HCT116 (cell line): ENCODE measurements around the gene CNTNAP3B.
"Not testable (repeated sequence)": the region's sequence is repeated elsewhere in the genome, so short reads cannot be mapped to it uniquely, and the experiment has no call there.

Experiments
- EZH2 ChIP-seq: fragments of 200-600 bp; sonication (generic); IDR thresholded peaks from 2 replicates; pipeline ENCODE4 v1.6.1; 2017; ENCODE audit warnings: antibody characterized with exemption, mixed run types
- EZH2phosphoT487 ChIP-seq: fragments of 200-600 bp; IDR thresholded peaks from 2 replicates; pipeline ENCODE4 v1.6.1; 2018; ENCODE audit warnings: antibody characterized with exemption, borderline replicate concordance
- POLR2AphosphoS5 ChIP-seq: IDR thresholded peaks from 2 replicates; pipeline ENCODE4 v1.6.1; 2011; ENCODE audit warnings: mild to moderate bottlenecking, low read depth, low read length, moderate library complexity
- RAD21 ChIP-seq: IDR thresholded peaks from 2 replicates; pipeline ENCODE4 v1.6.1; 2012; ENCODE audit warnings: low read depth, mild to moderate bottlenecking
- TF ChIP-seq, protein P1 (sequence below), 3 experiments: fragments of 200-600 bp in 1 of 3; sonication (generic) in 1 of 3; IDR thresholded peaks in 2 of 3; conservative IDR thresholded peaks in 1 of 3; 2 replicates each; pipeline ENCODE4 v1.5.1; 2012 to 2017; ENCODE audit warnings: low read depth in 2 of 3, low read length in 2 of 3, antibody characterized with exemption in 1 of 3, borderline replicate concordance in 1 of 3, control low read depth in 1 of 3, mild to moderate bottlenecking in 1 of 3, mixed read lengths in 1 of 3, mixed run types in 1 of 3, moderate library complexity in 1 of 3; ENCODE audit not compliant: insufficient read depth in 1 of 3

DNA sequence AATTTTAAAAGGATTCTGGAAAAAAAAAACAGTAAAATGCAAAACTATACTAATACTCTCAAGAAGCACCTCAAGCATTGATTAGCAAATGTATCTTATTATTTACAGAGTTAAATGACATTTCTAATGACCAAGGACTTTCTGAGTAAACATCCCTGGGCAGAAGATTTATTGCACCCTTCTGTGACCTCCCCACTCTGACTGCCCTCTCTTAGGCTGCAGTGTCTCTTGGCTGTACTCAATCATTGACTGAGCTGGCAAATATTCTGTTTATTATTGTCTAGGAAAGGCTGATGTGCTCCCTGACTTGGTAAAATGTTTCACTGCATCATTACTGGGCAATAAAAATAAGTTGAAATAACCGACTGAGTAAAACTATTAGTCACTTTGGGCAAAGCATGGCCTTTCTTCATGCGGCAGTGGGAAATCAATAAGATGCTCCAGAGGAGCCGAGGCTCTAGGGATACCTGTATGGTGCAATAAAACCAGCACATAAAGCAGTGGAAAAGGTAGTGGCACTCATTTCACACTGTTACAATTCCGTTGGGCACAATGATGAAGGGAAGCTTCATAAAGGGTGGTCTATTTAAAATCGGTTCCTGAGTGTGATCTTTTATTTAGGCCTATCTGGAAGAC lies 151.1 kb downstream of the CNTNAP3B start:
- TF ChIP-seq POLR2AphosphoS5, RAD21, EZH2, EZH2phosphoT487: not testable (repeated sequence)
- TF ChIP-seq, protein P1, sequence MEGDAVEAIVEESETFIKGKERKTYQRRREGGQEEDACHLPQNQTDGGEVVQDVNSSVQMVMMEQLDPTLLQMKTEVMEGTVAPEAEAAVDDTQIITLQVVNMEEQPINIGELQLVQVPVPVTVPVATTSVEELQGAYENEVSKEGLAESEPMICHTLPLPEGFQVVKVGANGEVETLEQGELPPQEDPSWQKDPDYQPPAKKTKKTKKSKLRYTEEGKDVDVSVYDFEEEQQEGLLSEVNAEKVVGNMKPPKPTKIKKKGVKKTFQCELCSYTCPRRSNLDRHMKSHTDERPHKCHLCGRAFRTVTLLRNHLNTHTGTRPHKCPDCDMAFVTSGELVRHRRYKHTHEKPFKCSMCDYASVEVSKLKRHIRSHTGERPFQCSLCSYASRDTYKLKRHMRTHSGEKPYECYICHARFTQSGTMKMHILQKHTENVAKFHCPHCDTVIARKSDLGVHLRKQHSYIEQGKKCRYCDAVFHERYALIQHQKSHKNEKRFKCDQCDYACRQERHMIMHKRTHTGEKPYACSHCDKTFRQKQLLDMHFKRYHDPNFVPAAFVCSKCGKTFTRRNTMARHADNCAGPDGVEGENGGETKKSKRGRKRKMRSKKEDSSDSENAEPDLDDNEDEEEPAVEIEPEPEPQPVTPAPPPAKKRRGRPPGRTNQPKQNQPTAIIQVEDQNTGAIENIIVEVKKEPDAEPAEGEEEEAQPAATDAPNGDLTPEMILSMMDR (IDR thresholded peaks at IDR 0.05 in 2 of 3, conservative IDR thresholded peaks at IDR 0.05 in 1 of 3; ENCODE audit: borderline replicate concordance in 1 of 3, insufficient read depth in 1 of 3, low read depth in 2 of 3, low read length in 2 of 3), result not testable (repeated sequence)
